AG10803 (cell line): ENCODE results near the gene CALN1.

Source experiments
- DNase-seq: peaks from one replicate; pipeline ENCODE4 v3.0.0; 2010; ENCODE audit warnings: low read depth
- H3K4me3 ChIP-seq: 2 replicates; pipeline ENCODE4 v1.5.1; 2011; ENCODE audit warnings: mild to moderate bottlenecking, low read length, control low read depth
- CTCF ChIP-seq: conservative IDR thresholded peaks from 2 replicates; pipeline ENCODE4 v1.5.1; 2011; ENCODE audit warnings: mild to moderate bottlenecking, low read length, control low read depth, inconsistent platforms

The CALN1 gene

GRCh38 chr7:72032934-72033333 lies 379.2 kb downstream of the CALN1 start:
- no peak for DNase-seq
- H3K4me3 ChIP-seq: no peak overlapping the region
- no peak for TF ChIP-seq CTCF

DNA sequence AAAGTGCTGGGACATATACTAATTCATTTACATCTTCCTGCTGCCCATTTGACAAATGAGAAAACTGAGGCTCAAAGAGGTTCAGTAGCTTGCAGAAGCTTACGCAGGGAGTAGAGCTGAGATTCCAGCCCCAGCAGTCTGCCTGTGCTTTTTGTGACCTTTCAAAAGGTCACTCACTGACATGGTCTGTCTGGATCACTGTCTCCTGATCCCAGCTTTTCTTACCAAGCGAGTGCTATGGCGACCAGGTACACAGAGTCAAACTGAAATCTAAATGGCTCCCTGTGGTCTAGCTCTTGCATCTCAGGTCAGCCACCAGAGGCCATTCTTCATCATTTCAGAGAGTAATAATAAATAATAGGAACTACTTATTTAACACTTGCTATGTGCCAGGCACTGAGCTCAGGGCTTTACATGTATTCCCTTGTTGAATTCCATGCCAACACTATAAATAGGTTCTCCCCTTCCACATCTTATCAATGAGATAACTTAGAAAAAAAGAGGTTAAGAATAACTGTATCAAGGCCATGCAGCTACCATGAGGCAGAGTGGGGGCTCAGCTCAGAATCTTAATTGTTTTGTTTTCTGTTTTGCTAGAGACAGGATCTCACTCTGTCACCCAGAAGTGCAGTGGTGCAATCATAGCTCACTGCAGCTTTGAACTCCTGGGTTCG lies 381.0 kb downstream of the CALN1 start:
- no peak overlapping the region for H3K4me3 ChIP-seq
- no peak for TF ChIP-seq CTCF
- no peak for DNase-seq

- H3K4me3 ChIP-seq: no peak overlapping the region
- TF ChIP-seq CTCF: no peak
- no peak for DNase-seq
Measured at GRCh38 chr7:72028267-72028666, 383.9 kb downstream of the CALN1 start.

- no peak for TF ChIP-seq CTCF
- H3K4me3 ChIP-seq: no peak overlapping the region
- no peak for DNase-seq
Measured at GRCh38 chr7:72025381-72025960, 386.7 kb downstream of the CALN1 start.

GRCh38 chr7:72023926-72024325 lies 388.2 kb downstream of the CALN1 start:
- no peak for TF ChIP-seq CTCF
- no peak for DNase-seq
- no peak overlapping the region for H3K4me3 ChIP-seq

DNA sequence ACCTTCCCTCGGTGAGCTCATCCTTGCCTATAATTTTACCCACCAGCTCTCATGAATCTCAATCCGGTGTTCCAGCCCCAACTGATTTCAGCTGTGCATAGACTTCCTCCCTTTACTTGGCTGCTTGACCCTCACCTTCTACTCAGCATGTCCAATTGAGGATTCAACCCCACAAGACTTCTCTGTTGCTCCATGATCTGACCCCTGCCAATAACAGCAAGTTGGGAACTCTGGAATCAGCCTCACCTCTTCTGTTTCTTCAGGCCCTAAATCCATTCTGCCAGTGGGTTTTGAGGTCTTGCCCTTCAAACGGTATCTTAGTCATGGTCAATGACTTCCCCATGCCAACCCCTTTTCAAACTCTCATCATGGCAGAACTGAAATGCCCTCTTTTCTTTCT lies 390.4 kb downstream of the CALN1 start:
- DNase-seq: no peak
- TF ChIP-seq CTCF: no peak
- H3K4me3 ChIP-seq: no peak overlapping the region

DNA sequence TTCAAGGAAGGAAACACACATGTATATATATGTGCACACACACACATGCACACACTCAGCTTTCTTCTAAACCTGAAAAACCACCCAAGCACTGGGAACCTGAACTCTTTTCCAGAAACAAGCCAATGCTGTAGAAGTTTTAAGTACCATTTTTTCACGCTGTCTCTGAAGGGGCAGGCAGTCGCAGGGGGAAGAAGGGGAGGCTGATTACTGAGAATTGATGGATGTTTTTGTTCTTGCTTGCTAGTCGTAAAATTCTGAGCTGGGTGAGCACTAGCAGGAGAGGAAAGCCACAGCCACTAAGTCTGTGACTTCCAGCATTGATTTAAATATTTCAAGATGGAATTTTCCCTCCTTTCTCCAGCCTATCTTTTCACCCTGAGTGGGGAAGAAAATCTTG lies 391.8 kb downstream of the CALN1 start:
- DNase-seq: no peak

More for the DNA sequence above, 391.8 kb downstream of the CALN1 start:
- TF ChIP-seq CTCF: no peak
- no peak overlapping the region for H3K4me3 ChIP-seq
